ENCODE measurements around the gene TSSK6.
"Not testable (repeated sequence)": the region's sequence is repeated elsewhere in the genome, so short reads cannot be mapped to it uniquely, and the experiment has no call there.

TSSK6 gene

DNA sequence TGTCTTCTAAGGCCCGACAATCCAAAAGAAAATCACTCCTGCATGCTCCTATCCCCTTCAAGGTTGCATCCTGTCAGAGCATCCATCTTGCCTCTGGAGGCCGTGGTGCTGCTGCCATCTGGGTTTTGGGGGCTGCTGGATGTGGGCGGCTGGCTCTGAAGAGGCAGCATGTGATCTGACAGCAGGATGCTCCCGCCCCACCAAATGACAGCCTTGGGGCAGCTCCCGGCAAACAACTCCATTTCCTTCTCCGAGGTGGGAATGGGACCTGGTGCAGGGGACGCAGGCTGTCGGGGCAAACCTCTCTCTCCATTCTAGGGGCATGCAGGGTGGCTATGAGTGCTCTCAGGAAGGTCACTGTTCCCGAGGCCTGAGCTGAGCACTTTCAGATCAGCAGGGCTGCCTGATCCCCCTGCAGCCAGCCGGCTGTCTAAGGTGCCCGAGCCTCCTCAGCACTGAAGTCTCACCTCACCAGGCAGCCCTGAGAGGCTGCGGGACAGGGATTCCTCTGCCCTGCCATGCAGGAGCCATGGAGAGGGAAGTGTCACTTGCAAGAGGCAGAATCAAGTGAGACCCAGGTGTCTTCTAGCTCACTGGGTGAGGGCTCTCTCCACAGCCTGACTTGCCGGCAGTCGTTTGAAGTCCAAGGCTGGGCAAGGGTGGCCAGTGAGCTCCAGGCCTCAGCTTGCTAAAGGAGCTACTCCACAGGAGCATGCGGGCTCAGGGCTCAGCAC, 28.8 kb downstream of the TSSK6 start:
- DNase-seq, result no peak

DNA sequence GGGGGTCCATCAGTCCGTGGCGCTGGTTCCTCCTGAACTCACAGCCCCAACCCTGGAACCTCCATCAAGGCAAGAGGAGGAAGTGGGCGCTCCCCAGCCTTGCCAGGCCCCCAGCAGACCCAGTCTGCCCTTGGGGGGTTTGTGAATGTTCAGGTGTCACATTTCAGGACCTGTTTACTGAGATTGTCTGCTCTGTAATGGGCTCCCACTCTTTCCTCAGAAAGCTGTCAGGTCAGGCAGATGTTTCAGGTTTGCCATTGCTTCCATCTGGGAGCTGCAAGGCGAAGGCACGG, 29.4 kb downstream of the TSSK6 start:
- DNase-seq, result no peak

DNA sequence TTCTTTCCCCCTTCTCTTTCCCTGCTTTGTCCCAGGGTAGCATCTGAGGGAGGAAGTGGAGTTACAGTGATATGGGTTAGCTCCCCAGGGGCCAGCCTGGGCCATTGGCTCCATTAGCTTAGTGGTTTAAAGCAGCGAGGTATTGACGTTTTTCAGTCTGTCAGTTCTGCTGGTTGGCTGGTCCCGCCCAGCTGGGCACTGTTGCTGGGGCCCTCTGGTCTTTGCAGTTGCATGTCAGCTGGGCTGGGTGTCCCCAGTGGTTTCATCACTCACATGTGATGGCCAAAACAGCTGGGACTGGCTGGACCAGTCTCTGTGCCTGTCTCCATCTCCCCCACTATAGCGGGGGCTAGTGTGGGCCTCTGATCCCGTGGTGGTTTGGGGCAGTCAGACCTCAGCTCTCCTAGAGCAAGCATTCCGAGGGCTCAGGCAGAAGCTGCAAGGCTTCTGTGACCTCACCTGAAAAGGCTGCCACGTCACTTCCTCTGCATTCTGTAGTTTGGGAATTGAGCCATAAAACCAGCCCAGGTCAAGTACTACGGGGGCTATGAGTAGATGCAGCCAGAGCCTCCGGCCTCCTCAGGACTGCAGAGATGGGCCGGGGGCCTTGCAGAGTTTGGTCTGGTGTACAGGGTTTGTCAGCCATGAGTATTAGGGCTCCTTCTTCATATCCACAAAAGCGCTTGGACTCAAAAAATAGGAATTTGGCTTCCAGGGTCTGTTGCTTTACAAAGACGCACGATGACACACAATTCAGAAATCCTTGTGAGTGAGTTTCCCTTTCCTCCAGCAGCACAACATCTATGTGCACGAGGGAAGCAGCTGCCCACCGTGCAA, 30.0 kb downstream of the TSSK6 start:
- no peak for DNase-seq

DNA sequence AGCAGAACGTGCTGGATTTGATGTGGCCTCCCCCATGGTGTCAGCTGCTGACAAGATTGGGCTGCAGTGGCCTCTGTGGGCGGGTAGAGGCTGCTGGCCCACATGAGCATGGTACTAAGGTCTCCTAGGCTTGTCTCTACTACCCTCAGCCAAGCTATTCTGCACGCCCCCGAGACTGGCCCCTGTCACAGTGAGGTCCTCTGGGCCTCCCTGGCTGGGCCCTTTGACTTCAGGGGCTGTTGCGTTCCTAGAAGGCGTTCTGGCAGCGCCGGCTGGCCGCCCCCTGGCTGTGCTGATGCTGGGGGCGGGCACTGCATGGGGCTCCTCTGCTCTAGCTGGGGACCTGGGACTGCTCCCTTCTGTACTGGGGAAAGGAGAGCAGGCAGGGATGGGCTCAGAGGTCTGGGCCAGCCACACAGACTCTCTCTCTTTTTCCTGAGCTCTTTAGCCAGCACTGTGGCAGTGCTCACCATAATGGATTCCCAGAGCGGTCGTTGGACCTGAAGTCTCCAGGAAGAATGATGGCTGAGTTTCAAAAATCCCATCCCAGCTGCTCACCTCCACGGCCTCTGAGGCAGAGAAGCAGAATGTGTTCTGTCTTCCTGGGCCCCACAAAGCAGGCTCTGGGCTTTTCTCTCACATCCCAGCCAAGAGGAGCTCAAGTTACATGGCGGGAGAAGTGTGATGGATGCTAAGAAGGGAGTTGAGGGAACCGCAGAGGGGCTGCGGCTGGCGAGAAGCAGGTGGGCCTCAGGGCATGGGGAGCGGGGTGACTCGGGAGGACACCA, 32.3 kb downstream of the TSSK6 start:
- DNase-seq, result no peak

DNA sequence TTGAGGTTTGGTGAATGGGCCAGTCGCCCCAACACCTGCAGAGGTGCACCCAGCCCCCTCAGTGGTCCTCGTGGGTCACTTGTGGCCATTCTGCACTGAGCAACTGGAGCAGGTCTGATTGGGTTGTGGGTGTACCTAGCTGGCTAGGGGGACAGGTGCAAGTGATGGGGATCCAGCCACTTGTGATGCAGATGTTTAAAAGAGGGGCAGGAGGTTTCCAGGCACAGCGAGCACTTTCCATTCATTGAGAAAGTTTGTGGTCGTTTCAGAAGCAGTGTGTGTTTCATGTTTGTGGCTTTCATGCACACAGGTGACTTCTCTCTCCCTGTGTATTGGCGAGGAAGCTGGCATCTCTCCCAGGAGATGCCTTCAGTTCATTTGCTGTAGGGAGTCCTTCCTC, 34.7 kb downstream of the TSSK6 start:
- DNase-seq, result peak; percentile 36

DNA sequence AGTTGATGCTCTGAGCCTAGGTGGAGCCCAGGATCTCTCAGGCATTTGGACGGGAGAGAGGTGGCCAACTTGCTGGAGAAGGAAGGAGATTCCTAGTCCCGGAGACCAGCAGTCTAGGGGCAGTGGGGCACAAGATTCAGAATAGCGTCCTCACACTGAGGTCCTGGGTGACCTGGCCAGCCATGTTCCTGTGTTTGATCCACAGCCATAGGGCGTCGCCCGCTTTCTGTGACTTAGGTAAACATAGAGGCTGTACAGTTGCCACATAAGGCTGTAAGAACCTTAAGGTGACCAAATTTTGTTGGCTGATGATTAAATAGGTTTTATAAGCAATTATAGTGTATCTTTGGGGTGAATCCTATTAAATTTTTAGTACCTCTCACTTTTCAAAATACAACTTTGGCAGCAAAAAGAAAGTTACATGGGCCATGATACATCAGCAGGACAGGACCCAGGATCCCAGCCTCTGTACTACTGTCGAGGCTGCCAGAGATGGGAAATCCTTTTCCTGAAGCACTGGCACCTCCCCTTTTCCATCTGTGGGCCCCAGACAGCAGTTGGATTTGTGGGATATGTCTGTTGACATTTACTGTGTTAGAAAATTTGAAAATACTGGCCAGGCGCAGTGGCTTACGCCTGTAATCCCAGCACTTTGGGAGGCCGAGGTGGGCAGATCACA, 37.5 kb downstream of the TSSK6 start:
- no peak for DNase-seq

DNA sequence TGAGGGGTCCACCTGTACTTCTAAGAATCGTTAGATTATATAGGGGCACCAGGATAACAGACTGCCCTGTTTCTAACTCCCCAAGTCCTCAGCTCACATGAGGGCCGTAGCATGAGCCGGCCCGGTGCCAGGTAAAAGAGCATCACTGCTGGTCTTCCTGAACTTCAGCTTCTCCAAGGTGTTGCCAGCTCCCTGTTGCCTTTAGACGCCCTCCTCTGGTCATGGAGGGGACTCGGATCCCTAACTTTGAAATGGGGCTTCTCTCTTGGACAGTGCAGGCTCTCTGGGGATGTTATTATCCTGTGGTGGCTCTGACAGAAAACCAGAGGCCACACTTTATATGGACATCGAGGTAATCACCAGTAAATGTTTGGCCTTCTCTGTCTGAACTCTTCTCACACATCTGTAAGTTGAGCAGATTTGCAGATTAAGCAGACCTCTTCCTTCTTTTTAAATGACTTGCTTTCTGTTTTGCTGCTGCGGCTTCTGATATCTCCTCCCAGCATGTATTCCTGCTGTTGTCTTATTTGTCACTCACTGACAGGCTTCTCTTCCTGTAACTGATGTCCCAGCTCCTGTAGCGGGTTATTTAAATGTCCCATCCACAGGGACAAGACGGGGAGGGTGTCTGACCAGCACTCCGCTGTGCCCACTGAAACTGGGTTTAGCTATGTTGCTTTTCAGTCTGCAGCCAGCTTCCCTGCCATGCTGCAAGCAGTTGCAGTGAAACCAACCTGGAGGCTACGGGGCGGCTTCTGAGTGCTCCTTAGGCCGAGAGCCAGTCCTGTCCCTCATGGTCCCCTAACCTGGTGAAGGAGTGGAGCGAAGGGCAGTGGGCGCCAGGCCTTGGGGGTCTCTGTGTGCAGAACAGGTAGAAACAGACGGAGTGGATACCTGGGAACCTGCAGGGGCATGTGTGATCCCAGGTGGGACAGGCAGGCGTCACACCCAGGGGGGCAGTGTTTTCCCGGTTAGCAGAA, 39.2 kb downstream of the TSSK6 start:
- no peak for DNase-seq

DNA sequence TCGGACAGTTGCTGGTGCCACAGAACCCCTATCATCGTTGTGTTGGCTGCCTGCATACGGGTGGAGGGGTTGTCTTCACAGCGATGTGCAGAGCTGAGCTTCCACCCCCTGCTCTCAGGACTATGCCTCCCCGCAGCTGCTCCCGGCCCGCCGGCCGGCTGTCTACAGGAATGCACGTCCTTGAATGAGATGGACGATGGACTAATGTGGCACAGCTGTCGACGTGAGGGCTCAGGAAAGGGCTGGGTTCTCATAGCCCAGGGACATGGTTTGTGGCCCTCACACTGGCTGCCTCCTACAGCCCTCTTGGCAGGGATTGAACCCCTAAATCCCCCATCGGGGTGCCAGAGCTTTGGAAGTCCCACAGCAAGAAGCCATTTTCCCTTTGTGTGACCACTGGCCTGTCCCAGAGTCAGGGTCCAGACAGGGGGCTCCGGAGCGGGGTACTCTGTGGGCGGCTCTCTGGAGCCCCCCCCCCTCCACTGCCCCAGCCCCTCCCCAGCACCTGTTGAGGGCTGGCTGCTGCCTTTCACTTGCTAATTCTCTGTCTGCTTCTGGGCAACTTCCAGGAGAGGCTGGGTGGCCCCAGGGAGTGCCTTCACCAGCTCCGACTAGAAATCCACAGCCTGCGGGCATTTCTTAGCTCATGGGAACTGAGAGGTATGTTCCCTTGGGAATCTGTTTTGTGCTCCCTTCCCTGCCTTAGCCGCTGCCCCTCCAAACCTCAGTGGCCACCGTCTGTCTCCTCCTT, 40.2 kb downstream of the TSSK6 start:
- no peak for DNase-seq

DNA sequence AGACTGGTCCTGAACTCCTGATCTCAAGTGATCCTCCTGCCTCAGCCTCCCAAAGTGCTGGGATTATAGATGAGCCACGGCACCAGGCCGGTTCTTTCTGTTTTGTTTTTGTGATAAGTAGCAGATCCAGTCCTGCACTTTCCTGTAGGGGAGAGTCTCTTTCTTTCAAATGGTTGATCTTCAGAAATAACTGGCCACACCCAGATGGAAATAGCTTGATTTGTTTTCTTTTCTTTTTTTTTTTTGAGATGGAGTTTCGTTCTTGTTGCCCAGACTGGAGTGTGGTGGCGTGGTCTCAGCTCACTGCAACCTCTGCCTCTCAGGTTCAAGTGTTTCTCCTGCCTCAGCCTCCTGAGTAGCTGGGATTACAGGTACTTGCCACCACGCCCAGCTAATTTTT, 43.2 kb downstream of the TSSK6 start:
- not testable (repeated sequence) for DNase-seq

DNA sequence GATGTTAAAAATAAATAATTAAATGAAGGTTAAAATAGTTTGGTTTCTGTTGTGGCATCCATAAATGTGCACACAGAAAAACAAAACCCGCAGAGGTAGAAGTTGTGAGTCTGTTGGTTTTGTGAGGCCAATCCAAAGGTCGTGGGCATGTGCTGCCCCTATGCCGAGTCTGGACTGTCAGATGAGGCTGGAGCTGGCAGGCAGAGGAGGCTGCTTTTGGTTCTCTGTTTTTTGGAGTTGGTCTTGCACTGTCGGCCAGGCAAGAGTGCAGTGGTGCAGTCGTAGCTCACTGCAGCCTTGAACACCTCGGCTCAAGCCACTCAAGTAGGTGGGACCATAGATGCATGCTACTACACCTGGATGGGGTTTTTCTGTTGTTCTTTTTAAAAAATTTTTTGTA, 43.7 kb downstream of the TSSK6 start:
- DNase-seq, result no peak

DNA sequence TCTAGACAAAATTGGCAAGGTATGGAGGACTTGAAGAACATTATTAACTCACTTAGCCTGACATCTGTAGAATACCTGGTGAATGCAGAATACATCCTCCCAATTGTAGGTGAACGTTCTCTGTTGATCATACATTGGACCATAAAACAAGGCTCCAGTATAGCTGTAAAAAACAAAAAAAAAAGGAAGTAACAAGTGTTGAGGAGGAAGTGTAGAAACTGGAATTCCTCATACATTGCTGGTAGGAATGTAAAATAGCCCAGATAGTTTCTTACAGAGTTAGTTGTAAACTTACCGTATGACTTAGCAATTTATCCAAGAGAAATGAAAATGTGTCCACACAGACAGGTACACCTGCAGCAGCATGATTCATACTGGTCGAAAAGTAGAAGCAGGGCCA, 44.8 kb downstream of the TSSK6 start:
- no peak for DNase-seq

DNA sequence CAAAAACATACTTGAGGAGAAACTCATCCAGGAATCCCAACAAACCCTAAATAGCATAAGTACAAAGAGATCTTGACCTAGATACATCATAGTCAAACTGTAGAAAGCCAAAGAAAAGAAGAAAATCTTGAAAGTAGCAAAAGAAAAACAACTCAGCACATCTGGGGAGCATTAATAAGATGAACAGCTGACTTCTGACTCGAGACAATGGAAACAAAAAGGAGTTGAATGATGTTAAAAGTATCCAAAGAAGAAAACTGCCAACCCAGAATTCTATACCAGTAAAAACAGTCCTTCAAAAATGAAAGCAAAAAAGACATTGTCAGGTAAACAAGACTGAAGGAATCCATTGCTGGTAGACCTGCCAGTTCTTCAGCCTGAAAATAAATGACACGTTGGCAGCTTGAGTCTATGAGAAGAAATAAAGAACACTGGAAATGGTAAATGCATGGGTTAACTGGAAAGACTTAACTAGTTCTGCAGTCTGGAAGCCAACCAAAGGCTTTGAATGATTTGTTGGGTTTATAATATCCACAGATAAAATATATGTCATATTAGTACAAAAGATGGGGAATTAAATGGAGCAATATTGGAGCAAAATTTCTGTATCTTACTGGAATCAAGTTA, 46.8 kb downstream of the TSSK6 start:
- no peak for DNase-seq

DNA sequence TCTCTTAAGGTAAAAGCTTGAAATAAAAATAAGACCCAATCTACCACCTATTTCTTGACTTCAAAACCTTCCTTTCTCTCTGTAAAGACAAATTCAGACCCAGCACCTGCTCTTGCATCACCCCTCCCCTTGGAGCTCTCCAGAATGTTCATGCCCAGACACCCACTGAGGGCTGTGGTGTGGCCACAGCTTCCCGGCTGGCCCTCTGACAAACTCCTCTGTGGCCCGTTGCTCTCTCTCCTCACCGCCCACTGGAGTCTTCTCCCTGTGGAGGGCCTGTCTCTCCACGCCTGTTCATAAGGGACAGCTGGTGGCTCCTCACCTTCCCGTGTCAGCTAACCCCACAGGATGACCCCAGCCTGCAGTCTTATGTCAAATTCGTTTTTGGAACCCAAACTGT, 49.1 kb downstream of the TSSK6 start:
- no peak for DNase-seq

DNA sequence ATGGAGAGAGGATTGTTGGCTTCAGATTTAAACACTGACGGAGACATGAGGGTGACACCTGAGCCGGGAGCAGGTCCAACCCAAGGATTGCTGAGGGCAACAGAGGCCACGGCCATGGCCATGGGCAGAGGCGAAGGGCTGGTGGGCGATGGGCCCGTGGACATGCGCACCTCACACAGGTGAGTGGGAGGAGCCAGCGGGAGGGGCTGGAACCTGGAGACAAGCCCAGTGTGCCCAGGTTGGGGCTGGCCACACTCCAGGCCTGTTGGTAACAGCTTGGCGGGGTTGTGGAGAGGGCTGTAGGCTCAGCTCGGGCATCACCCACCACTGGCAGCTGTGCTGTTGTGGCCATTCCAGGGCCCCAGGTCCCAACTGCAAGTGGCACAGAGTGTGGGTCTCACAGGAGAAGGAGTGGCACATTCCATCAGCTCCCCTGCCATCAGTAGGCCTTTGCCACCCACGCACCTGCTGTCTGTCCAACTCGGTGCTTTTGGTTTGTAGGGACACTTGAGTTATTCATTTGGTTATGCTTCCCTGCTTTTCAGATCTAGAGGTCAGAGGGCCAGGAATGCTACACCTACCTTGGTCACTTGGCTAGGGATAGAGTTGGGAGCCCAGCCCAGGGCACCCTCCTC, 49.8 kb downstream of the TSSK6 start:
- DNase-seq, result no peak

DNA sequence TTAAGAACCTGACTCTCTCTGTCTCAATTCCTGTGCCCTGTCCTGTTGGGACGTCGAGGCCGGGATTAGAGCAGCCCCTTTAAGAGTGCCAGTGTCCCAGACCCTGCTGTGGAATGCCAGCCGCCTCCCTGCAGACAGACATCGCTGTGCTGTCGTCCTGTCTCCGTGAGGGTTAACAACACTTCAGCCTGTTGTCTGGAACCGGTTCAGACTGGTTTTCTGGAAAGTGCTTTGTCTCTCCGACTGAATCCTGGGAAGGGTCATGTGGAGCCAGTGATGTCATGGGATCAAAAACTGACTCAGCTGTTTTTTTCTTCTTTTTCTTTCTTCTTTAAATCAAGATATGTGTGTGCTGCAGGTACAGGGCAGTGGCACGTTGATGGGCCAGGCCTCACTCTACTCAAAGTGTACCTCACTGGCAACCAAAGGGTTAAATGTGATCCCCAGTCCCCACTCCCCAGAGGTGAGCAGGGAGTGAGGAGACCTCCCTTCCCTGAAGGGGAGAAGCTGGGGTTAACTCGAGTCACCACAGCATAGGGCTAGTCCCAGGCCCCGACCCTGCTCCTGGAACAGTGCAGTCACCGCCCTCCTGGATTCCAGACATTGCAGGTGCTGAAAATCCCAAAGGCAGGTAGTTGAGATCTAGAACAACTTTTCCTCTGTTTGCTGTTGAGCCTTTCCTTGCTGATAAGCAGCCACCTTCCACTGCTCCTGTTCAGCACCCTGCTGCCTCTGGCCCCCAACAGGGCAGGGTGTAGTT, 50.8 kb downstream of the TSSK6 start:
- DNase-seq, result no peak

Measured in stimulated activated CD4-positive, alpha-beta T cell treated with anti-CD3 and anti-CD28 coated beads, Interleukin-15, amount 100 ng/mL, for 24 hours (primary cell).